ENCODE data around the gene GCAT.

GCAT gene

DNA sequence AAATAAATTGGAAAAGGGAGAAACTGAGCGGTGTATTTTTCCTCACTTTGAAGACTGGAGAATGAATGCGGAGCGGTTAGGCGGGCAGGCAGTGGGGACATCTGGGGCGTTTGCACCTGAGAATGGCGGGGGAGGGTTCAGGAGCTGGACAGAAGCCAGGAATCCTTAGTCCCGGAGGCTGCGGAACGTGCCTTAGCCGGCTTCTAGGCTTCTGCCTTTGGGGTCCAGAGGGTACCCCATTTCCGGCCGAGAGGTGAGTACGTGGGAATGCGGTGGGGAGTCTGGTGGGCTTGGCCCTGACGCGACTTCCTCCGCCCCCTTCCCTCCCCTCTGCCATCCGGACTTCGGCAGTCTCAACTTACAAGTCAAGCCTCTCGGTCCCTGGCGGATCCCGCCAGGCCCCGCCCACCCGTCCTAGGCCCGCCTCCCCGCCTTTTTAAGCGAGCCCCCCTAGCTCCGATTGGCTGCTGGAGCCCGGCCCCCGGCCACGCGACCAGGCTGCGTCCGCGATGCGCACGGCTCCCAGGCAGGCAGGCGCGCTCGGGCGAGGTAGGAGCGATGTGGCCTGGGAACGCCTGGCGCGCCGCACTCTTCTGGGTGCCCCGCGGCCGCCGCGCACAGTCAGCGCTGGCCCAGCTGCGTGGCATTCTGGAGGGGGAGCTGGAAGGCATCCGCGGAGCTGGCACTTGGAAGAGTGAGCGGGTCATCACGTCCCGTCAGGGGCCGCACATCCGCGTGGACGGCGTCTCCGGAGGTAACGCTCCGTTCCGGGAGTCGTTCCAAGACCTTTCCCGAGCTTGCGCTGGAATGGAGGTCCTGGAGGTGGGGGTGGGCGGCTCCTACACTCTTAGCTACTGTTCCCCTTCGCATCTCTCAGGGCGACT, at the start of gene GCAT:
GCAT (plus strand) TSS at position 525 of the 884 bp plus-strand sequence; CDS start at position 559, 34 bp downstream.
- peak; percentile 51 for DNase-seq

DNA sequence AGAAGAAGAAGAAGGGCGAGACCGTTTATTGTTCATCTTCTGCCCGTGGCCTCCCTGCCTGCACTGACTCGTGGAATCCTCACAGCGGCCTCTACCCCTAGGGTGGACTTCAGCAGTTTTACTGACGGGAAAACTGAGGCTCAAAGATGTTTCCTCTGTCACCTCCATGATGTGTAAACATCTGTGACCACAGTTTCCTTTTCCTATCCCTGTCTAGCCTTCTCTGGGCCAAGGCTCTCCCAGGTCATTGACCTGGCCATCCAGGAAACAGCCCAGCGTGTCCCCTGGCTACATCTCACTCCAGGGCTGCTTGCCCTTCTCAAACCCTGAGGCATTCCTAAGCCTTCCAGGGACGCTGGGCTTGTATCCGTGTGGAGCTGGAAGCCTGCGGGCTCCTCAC, 49.0 kb upstream of the GCAT start:
- no peak for DNase-seq

DNA sequence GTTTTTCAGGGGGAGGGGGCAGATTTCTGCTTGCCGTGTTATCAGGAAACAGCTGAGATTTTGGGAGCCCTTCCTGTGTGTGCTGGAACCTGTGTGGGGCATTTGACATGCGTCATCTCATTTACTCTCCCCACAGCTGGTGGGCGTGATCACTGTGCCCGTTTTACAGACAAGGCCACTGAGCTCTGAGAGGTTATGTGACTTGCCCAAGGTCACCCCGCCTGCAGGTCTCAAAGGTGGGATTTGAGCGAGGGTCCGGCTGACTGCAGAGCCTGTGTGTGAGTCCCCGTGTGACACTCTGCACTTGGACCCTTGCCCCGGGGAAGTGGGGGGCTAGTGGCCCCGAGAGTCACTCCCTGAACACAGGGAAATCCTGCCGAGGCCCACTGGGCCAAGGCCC, 48.5 kb upstream of the GCAT start:
- no peak for DNase-seq

GRCh38 chr22:37760152-37760551, 47.6 kb upstream of the GCAT start:
- DNase-seq: no peak

DNA sequence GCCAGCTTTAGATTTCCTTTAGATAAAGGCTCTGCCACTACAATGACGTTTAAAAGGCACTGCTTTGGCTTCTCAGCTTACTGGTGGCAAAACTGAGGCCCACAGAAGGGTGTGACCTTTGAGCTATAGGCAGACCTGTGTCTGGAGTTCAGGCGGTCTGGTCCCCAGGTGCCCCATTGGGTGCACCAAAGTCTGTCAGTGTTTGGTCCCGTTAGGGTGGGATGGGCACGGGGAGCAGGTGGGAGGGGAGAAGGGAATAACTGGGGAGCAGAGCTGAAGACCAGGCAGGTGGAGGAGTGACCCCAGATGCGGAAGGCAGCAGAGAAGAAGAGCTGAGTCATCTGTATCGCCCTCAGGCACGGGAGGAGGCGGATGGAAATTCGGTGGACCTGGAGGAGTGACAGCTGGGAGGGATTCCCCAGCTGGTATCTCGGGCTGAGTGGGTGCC, 45.3 kb upstream of the GCAT start:
- no peak for DNase-seq

DNA sequence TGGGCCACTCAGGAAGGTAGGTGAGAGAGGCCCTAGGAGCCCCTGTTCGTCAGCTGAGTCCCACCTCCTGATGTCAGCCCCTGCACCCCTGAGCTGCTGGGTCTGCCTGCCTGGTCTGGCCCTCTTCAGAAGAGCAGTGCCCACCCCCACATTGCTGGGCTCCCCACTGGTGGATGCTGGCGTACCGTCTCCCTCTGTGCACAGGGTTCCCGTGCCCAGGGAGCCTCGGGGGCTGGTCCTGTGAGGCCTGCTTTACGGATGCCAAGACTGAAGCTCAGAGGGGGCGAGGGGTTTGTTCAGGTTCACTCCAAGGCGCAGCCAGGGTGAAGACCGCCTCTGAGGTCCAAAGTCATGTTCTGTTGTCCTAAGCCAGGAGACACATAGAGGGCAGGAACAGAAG, 44.7 kb upstream of the GCAT start:
- DNase-seq: no peak

DNA sequence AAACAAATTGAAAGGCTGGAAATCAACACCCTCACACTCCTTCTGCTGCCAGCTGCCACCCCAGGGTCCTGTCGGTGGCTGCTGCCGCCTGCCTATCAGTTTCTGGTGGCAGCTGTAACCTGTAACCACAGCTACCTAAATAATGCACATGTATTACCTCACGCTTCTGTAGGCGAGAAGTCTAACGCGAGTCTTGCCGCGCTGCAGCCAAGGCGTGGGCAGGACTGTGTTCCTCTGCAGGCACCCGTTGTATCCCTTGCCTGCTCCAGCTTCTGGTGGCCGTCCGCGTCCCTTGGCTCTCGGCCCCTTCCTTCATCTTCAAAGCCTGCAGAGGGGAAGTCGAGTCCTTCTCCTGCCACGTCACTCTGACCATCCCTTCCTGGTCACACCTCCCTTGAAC, 44.1 kb upstream of the GCAT start:
- no peak for DNase-seq

GRCh38 chr22:37764622-37765021, 43.1 kb upstream of the GCAT start:
- DNase-seq: peak; percentile 29

DNA sequence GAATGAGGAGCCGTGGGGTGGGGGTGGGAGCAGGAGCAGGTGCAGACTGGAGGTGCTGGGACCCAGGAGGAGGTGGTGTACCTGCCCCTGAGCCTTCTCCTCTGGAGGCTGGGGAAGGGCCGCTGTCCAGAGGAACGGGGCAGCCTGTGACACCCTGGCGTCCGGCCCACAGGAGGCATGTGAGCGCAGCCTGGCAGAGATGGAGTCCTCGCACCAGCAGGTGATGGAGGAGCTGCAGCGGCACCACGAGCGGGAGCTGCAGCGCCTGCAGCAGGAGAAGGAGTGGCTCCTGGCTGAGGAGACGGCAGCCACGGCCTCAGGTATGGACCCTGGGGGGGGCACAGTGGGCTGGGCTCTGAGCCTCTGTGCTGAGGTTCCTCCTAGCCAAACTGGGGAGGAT, 42.2 kb upstream of the GCAT start:
- no peak for DNase-seq

DNA sequence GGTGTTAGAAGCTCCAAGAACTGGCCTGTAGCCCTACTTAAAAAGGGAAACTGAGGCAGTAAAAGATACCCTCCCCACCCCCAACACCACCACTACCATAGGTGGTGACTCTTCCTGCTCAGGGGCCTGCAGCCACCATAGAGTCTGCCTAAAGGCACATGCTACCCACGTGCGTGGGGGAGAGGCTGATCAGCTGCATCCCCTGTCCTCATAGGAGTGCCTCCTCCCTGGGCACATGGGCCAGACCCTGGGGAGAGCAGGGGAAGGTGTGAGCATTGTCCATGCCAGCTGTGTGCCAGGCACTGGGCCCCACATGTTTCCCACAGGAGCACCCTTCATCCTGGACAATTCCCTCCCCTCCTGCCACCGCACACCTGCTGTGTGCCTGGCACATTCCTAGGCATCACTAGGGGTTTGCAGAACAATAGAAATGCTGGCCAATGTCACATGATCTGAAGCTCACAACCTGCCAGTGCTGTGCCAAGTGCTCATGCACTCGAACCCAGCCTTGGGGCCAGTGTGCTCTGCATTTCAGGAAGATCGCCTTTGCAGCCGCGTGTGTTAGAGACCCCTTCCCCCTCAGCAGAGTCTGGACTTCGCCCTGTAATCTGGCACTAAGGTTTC, 41.7 kb upstream of the GCAT start:
- DNase-seq: no peak

DNA sequence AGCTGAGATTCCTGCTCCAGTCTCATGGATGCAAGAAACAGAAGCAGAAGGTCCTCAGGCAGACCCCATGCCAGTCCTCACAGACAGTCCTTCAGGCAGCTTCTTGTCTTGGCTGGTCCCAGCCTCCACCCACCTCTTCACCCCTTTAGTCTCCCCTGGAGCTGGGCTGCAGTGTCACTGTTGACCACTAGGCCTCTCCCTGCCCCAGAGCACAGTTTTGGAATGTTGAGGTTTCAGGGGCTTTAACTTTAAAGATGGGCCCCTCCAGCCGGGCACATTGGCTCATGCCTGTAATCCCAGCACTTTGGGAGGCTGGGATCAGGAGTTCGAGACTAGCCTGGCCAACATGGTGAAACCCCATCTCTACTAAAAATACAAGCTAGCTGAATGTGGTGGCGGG, 39.5 kb upstream of the GCAT start:
- DNase-seq: no peak

DNA sequence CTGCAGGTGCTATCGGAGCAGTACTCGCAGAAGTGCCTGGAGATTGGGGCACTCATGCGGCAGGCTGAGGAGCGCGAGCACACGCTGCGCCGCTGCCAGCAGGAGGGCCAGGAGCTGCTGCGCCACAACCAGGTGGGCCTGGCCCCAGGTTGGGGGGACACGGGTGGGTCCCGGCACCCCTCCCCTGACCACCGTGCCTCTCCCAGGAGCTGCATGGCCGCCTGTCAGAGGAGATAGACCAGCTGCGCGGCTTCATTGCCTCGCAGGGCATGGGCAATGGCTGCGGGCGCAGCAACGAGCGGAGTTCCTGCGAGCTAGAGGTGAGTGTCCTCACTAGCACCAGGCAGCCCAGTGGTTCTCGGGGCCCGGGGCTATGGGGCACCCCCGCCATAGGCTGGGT, 38.7 kb upstream of the GCAT start:
- no peak for DNase-seq

DNA sequence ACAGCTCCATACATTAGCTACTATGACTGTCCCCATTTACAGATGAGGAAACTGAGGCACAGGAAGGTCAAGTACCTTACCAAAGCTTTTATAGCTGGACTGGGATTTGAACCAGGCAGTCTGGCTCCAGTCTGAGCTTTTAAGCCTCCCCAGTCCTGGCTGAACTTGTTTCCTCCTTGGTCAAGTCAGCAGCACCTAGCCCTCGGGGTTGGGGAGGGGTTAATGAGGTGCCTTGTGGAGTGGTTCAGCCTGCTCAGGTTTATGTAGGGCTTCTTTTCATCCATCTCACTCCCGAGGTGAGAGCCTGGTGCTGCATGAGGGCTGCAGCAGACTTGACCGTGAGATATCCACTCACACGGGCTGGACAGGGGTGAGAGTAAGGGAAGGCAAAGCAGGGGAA, 36.7 kb upstream of the GCAT start:
- no peak for DNase-seq

DNA sequence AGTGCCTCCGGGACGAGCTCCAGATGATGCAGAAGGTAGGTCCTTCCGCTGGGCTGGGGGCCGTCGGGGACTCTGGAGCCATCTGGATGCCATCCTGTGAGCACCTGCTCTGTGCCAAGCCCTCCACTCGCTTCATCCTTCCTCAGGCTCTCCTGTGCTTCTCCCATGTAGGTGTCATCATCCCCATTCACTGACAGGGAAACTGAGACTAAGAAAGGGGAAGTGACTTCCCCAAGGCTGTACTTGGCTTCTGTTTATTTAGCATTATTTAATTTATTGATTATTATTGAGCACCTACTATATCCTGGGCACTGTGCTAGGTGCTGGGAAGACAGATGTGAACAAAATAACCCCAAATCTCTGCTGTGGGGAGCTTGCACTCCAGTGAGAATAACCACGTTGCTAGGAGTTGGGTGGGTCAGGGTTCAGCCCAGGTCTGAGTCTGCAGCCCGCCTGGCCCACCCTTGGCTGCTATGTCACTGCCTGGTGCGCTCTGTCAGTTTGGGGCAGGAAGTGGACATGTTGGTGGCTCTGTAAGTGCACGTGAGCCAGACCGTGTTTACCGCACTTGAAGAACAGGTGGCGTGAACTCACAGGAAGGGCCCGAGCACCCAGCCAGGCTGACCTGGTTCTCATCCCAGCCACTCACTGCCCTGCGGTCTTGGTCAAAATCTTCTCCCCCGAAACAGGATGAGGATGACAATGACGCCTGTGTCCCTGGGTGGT, 35.9 kb upstream of the GCAT start:
- no peak for DNase-seq

DNA sequence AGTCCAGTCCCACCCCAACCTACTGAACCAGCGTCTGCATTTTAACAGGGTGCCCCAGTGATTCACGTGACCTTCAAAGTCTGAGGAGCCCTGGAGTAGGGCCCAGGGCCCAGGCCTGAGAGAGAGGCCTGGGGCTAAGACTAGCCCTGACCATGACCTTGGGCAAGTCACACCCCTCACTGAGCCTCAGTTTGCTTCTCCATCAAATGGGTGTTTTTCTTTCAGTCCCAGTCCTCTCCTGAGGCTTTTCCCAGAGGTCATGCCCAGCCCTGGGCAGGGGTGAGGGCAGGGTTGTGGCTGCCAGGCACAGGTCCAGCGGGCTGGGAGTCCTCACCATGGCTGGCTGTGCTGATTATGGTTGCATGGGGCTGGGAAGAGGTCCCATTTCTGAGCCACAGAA, 33.0 kb upstream of the GCAT start:
- DNase-seq: no peak

DNA sequence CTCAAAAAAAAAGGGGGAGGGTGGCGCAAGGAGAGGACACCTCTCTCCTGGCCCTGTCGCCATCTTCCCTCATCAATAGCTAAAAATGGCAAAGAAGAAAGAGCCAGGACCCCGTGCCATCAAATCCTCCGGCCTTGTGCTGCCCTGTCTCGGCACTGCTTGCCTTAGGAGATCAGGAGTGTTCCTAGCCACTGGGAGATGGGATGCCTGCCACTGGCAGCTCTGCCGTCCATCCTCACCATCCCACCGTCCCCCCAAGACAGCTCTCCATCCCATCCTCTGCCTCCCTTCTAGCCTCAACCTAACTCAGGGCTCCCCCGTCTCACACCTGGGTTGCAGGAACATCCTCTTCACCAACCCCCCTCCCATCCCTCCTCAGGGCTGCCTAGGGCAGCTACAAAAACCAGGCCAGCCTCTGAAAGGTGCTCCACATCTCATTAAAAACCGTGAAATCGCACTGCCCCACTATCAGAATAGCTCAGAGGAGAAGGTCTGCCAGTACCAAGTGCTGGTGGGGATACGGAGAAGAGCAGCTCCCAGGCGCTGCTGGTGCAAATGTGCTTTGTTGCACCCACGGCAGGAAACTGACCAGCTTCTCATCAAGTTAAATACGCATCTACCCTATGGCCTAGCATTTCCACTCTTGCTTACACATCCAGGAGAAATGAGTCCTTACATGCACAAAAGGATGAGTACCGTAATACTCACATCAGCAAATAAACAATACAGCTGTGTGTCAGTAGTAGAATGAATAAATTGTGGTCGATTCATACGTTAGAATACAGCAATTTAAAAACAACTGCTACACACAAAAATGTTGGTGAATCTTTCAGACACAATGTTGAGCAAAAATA, 31.7 kb upstream of the GCAT start:
- no peak for DNase-seq

DNA sequence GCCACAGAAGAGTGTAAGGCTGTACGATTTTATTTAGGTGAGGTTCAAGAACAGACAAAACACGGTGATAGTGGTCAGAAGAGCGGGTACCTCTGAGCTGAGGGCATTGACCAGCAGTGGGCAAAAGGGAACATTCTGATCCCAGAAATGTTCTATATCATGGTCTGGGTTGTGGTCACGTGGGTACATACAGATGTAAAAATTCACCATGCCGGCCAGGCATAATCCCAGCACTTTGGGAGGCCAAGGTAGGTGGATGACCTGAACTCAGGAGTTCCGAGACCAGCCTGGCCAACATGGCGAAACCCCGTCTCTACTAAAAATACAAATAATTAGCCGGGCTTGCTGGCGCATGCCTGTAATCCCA, 31.1 kb upstream of the GCAT start:
- DNase-seq: no peak

- DNase-seq: no peak
These were observed 30.5 kb upstream of the GCAT start for GRCh38 chr22:37777122-37777687.

- DNase-seq: no peak
These were observed 29.2 kb upstream of the GCAT start for GRCh38 chr22:37778370-37779009.

DNA sequence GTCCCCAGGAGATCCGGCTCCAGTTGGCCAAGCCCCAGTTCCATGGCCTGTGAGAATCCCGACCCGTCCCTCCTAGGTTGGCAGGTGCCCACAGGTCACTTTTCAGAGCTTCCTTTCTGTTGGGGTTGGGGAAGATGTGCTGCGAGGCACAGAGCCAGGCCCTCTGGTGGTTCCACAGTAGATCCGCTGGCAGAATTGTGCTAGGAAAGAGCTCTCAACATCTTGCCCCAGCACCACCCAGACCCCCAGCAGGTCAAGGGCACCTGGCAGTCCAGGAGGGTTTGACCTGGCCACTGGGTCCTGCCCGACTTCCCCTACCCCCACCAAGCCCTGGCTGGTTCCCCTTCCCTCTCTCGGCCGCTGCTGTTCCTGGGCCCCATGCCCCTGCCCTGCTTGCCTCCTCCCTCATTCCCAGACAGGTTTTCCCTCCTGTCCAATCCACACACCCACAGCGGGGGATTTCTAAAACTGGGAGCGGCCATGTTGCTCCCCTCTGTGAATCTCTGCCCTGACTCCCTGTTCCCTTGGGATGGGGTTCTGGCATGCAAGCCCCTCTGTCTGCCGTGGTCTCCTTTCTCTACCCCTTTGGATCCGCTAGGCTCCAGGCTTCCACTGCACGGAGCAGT, 26.2 kb upstream of the GCAT start:
- no peak for DNase-seq

- no peak for DNase-seq
These were observed 25.2 kb upstream of the GCAT start for GRCh38 chr22:37782340-37783168.
